Retinal pigment epithelial cell (primary cell): ENCODE measurements around the gene RINT1.
"Not testable (repeated sequence)": the region's sequence is repeated elsewhere in the genome, so short reads cannot be mapped to it uniquely, and the experiment has no call there.

ENCODE experiments used
- DNase-seq: peaks from one replicate; pipeline ENCODE4 v3.0.0-alpha.2; 2010; ENCODE audit warnings: low read depth
- H3K4me3 ChIP-seq: 2 replicates; pipeline ENCODE4 v1.5.1; 2011; ENCODE audit warnings: mild to moderate bottlenecking, low read length, control low read depth, moderate library complexity
- TF ChIP-seq, protein P1 (sequence below): conservative IDR thresholded peaks from 2 replicates; pipeline ENCODE4 v1.5.1; 2011; ENCODE audit warnings: low read depth, low read length, control low read depth, inconsistent platforms

RINT1 gene

GRCh38 chr7:105497016-105497415 is 35.0 kb upstream of the RINT1 start:
- no peak for DNase-seq

DNA sequence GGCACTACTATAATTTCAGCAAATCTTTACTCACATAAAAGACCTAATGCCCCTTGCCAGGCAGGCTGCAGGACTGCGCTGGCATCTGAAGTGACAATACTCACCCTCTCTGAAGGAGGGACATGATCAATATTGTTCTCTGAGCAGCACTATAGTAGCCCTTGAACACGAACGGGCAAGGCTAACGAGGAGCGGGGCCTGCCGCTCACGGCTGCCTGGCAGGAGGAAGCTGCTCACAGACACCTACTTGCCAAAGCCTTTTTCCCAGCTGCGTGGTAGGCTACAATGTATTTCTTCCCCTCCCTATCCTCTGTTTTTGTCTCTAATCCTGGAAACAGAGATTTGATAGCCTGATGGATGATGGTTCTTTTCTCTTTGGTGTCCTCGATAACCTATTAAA is 29.8 kb upstream of the RINT1 start:
- TF ChIP-seq, protein P1, sequence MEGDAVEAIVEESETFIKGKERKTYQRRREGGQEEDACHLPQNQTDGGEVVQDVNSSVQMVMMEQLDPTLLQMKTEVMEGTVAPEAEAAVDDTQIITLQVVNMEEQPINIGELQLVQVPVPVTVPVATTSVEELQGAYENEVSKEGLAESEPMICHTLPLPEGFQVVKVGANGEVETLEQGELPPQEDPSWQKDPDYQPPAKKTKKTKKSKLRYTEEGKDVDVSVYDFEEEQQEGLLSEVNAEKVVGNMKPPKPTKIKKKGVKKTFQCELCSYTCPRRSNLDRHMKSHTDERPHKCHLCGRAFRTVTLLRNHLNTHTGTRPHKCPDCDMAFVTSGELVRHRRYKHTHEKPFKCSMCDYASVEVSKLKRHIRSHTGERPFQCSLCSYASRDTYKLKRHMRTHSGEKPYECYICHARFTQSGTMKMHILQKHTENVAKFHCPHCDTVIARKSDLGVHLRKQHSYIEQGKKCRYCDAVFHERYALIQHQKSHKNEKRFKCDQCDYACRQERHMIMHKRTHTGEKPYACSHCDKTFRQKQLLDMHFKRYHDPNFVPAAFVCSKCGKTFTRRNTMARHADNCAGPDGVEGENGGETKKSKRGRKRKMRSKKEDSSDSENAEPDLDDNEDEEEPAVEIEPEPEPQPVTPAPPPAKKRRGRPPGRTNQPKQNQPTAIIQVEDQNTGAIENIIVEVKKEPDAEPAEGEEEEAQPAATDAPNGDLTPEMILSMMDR = no peak

More at GRCh38 chr7:105497016-105497415, 35.0 kb upstream of the RINT1 start:
- TF ChIP-seq, protein P1 = no peak
- no peak overlapping the region for H3K4me3 ChIP-seq

DNA sequence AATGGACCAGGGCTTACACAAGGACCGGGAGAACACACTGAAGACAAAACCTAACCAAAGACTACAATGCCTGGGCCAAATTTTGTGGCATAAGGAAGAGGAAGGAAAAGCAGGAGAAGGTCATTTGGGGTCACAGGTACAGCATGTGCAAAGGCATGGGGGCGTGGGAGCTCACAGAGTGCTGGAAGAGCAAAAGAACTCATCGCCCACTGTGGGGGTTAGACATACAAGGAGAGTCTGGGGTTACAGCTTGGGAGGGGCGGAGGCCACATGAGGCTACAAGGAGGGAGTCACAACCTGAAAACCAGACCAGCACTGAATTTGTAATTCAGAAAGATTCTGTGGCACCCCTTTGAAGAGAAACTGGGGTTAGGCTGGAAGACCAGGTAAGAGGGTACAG is 19.6 kb upstream of the RINT1 start:
- H3K4me3 ChIP-seq = no peak overlapping the region
- TF ChIP-seq, protein P1 = no peak
- DNase-seq = no peak

More for the DNA sequence above, 29.8 kb upstream of the RINT1 start:
- H3K4me3 ChIP-seq = no peak overlapping the region
- DNase-seq = no peak

GRCh38 chr7:105512926-105513526 is 19.0 kb upstream of the RINT1 start:
- DNase-seq = no peak
- H3K4me3 ChIP-seq = no peak overlapping the region
- TF ChIP-seq, protein P1 = no peak

- not testable (repeated sequence) for DNase-seq, H3K4me3 ChIP-seq
Observed at GRCh38 chr7:105515610-105516009, 16.4 kb upstream of the RINT1 start.

GRCh38 chr7:105519353-105519752 is 12.6 kb upstream of the RINT1 start:
- TF ChIP-seq, protein P1 = no peak
- DNase-seq = no peak
- H3K4me3 ChIP-seq = no peak overlapping the region

DNA sequence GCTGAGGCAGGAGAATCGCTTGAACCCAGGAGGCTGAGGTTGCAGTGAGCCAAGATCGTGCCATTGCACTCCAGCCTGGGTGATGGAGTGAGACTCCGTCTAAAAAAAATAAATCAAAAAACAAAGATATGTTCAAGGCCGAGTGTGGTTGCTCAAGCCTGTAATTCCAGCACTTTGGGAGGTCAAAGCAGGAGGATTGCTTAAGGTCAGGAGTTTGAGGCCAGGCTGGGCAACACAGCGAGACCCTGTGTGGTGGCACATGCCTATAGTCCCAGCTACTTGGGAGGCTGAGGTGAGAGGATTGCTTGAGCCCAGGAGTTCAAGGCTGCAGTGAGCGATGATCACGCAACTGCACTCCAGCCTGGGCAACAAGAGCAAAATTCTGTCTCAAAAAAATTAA is 11.4 kb upstream of the RINT1 start:
- not testable (repeated sequence) for DNase-seq, H3K4me3 ChIP-seq

- DNase-seq = no peak
- peak overlapping the region; percentile 77 for H3K4me3 ChIP-seq
- TF ChIP-seq, protein P1 = no peak
Observed at GRCh38 chr7:105521027-105521716, 10.8 kb upstream of the RINT1 start.
